Endothelial cell of umbilical vein (primary cell): Measurements from ENCODE around the gene ABCC4. TPM values are rescaled to one million over a fixed set of nuclear protein-coding genes. Genes with fewer than 3 reads are reported as not detected.

Experiments used
- BruUV-seq: library from RNA; stranded (reverse); fragments of 400-500 nt; replicated peaks from 2 replicates; lab custom pipeline; 2021; lab: Mats Ljungman, UMichigan
- CTCF ChIA-PET: fragments of 300-600, 350-600 bp; sonication (Branson Sonifier 250); formaldehyde crosslinking; loops from one replicate; lab custom pipeline; 2021; ENCODE audit warnings: antibody characterized with exemption, inconsistent platforms; lab: Charles Lee
- POLR2A ChIA-PET: fragments of 300-600, 350-600 bp; sonication (Branson Sonifier 250); formaldehyde crosslinking; loops from one replicate; lab custom pipeline; 2021; ENCODE audit warnings: antibody characterized with exemption, inconsistent platforms; lab: Charles Lee
- DNase-seq: peaks from one replicate; pipeline ENCODE4 v3.0.0-alpha.2; 2011; ENCODE audit warnings: low read depth, low spot score
- FAIRE-seq: peaks from 2 replicates; lab custom pipeline; 2011; peaks lifted over from hg19 to GRCh38; lab: Jason Lieb, UNC
- H2AFZ ChIP-seq: 2 replicates; pipeline ENCODE4 v1.6.0; 2012; ENCODE audit warnings: low read depth, low read length, control low read depth, inconsistent platforms
- H3K27ac ChIP-seq: 2 replicates; pipeline ENCODE4 v1.5.1; 2011; ENCODE audit warnings: low read depth, mild to moderate bottlenecking, control low read depth, low read length, moderate library complexity; ENCODE audit not compliant: insufficient read depth
- H3K27me3 ChIP-seq, 2 experiments: 2 replicates each; pipeline versions ENCODE4 v1.6.0 to v1.6.1; 2011; ENCODE audit warnings: low read length in 2 of 2, mixed read lengths in 1 of 2; ENCODE audit not compliant: control insufficient read depth in 2 of 2, insufficient read depth in 2 of 2
- H3K36me3 ChIP-seq, 2 experiments: 2 replicates in 1 of 2; 3 replicates in 1 of 2; pipeline ENCODE4 v1.5.1; 2011; ENCODE audit warnings: low read length in 2 of 2, mild to moderate bottlenecking in 1 of 2, moderate library complexity in 1 of 2; ENCODE audit not compliant: control insufficient read depth in 2 of 2, insufficient read depth in 2 of 2; ENCODE audit errors: extremely low read depth in 1 of 2
- H3K4me1 ChIP-seq: 3 replicates; pipeline ENCODE4 v1.5.1; 2011; ENCODE audit warnings: mild to moderate bottlenecking, low read length; ENCODE audit not compliant: control insufficient read depth, insufficient read depth; ENCODE audit errors: extremely low read depth
- H3K4me2 ChIP-seq: 2 replicates; pipeline ENCODE4 v1.6.1; 2011; ENCODE audit warnings: low read length, control low read depth, mixed read lengths; ENCODE audit not compliant: insufficient read depth
- H3K4me3 ChIP-seq, 3 experiments: fragments of 200-600 bp in 1 of 3; sonication (generic), shearing (Covaris generic) in 1 of 3; replicated peaks in 1 of 3; 2 replicates each; pipeline ENCODE4 v1.5.1; 2011 to 2016; ENCODE audit warnings: control low read depth in 3 of 3, low read length in 3 of 3, mild to moderate bottlenecking in 2 of 3, inconsistent platforms in 1 of 3, low read depth in 1 of 3, moderate library complexity in 1 of 3; ENCODE audit not compliant: insufficient read depth in 1 of 3
- H3K79me2 ChIP-seq: 2 replicates; pipeline ENCODE4 v1.6.0; 2012; ENCODE audit warnings: low read length, inconsistent platforms; ENCODE audit not compliant: control insufficient read depth, insufficient read depth
- H3K9ac ChIP-seq: replicated peaks from 2 replicates; pipeline ENCODE3; 2011; ENCODE audit warnings: low read length, control low read depth; ENCODE audit not compliant: insufficient read depth; ENCODE audit errors: extremely low read depth
- H3K9me1 ChIP-seq: replicated peaks from 3 replicates; pipeline ENCODE4 v1.6.0; 2011; ENCODE audit warnings: mild to moderate bottlenecking, low read length; ENCODE audit not compliant: control insufficient read depth, insufficient read depth; ENCODE audit errors: extremely low read depth
- H3K9me3 ChIP-seq: replicated peaks from 2 replicates; pipeline ENCODE4 v1.5.1; 2012; ENCODE audit warnings: low read length, inconsistent platforms; ENCODE audit not compliant: control insufficient read depth, insufficient read depth
- H4K20me1 ChIP-seq: replicated peaks from 2 replicates; pipeline ENCODE3; 2011; ENCODE audit warnings: mild to moderate bottlenecking, low read length; ENCODE audit not compliant: control insufficient read depth, insufficient read depth; ENCODE audit errors: extremely low read depth
- CTCF ChIP-seq, 2 donors: IDR thresholded peaks; 1 replicate in 1 of 2; 2 replicates in 1 of 2; pipeline ENCODE4 v1.5.1; 2011; ENCODE audit warnings: low read length in 2 of 2, mild to moderate bottlenecking in 2 of 2, moderate library complexity in 2 of 2, control low read depth in 1 of 2, inconsistent platforms in 1 of 2, low read depth in 1 of 2; ENCODE audit not compliant: insufficient read depth in 1 of 2; ENCODE audit errors: extremely low read depth in 1 of 2
- EZH2 ChIP-seq: IDR thresholded peaks from 2 replicates; pipeline ENCODE4 v1.6.1; 2012; ENCODE audit warnings: borderline replicate concordance, low read depth, mild to moderate bottlenecking, moderate library complexity, low read length, inconsistent platforms; ENCODE audit not compliant: severe bottlenecking
- FOS ChIP-seq: IDR thresholded peaks from 2 replicates; pipeline ENCODE4 v1.6.1; 2011; ENCODE audit warnings: mild to moderate bottlenecking, low read length, moderate library complexity, borderline replicate concordance; ENCODE audit not compliant: insufficient read depth
- GATA2 ChIP-seq: IDR thresholded peaks from 2 replicates; pipeline ENCODE4 v1.7.0; 2011; ENCODE audit warnings: low read depth, mild to moderate bottlenecking, moderate library complexity, mixed read lengths, low read length; ENCODE audit not compliant: insufficient read length, insufficient read depth
- JUN ChIP-seq: IDR thresholded peaks from 2 replicates; pipeline ENCODE4 v1.6.1; 2011; ENCODE audit warnings: borderline replicate concordance, low read depth; ENCODE audit not compliant: insufficient read length, insufficient read depth
- MAX ChIP-seq: IDR thresholded peaks from 2 replicates; pipeline ENCODE4 v1.6.1; 2011; ENCODE audit not compliant: insufficient read depth, insufficient read length
- MYC ChIP-seq: IDR thresholded peaks from one replicate; pipeline ENCODE4 v1.6.1; 2011; ENCODE audit warnings: mild to moderate bottlenecking, low read depth, low read length
- POLR2A ChIP-seq: IDR thresholded peaks from 2 replicates; pipeline ENCODE4 v1.6.1; 2012; ENCODE audit warnings: low read depth, mild to moderate bottlenecking, control low read depth, low read length
- POLR2AphosphoS5 ChIP-seq: IDR thresholded peaks from 2 replicates; pipeline ENCODE4 v1.6.1; 2012; ENCODE audit warnings: low read depth, mild to moderate bottlenecking, control low read depth, low read length, moderate library complexity; ENCODE audit not compliant: insufficient read depth
- dilution Hi-C: fragments of 300-500 bp; cut with MboI; formaldehyde crosslinking; loops from one replicate; pipeline ENCODE4 v1.15.0; 2019; ENCODE audit warnings: low sequenced_read_pairs; ENCODE audit not compliant: extremely low pct_ligation_motif_present
- intact Hi-C: fragments of 100-400 bp; cut with micrococcal nuclease; formaldehyde crosslinking; loops from one replicate; pipeline ENCODE4 v1.10.0; 2022
- polyA plus RNA-seq, 4 experiments: library from polyadenylated mRNA; depleted of rRNA in 3 of 4; stranded (reverse) in 3 of 4; unstranded in 1 of 4; fragments of >200 nt; gene quantifications; 2 replicates each; pipeline versions ENCODE4 v1.2.1 to v1.2.3, GENCODE V29; 2011 to 2012; ENCODE audit warnings: missing spikeins in 1 of 4
- total RNA-seq: library from RNA; stranded (reverse); gene quantifications from 2 replicates; pipeline ENCODE4 v1.2.3, GENCODE V29; 2021

Gene ABCC4
- total and polyA plus RNA-seq, 2 donors (not counting 3 experiments of a cell fraction or from before 2014, with no cell fraction given) = 9.2 to 15.9 TPM

GRCh38 chr13:95145587-95145986 is 155.7 kb downstream of the ABCC4 start:
- TF ChIP-seq MYC (no peak), EZH2 (no peak), POLR2A (no peak), JUN (no peak), FOS (no peak), CTCF (IDR thresholded peaks at IDR 0.05; ENCODE audit: extremely low read depth in 1 of 2, insufficient read depth in 1 of 2, low read depth in 1 of 2, low read length in 2 of 2) (no peak), POLR2AphosphoS5 (no peak), GATA2 (no peak), MAX (no peak)
- ChIA-PET POLR2A (no interaction called here), CTCF (no interaction called here)
- no TSS peak for BruUV-seq
- Histone ChIP-seq H3K9me1 (no peaks in the 10 kb centered on the region), H3K4me3 (no peak overlapping the region), H3K27me3 (no peaks in the 10 kb centered on the region), H3K4me1 (no peaks in the 10 kb centered on the region), H3K9me3 (no peaks in the 10 kb centered on the region), H3K27ac (no peak overlapping the region), H3K79me2 (no peaks in the 10 kb centered on the region), H3K4me2 (no peak overlapping the region), H4K20me1 (no peaks in the 10 kb centered on the region), H3K9ac (no peak overlapping the region), H3K36me3 (no peaks in the 10 kb centered on the region), H2AFZ (no peak overlapping the region)
- dilution Hi-C loops (no loop called here), intact Hi-C loops (no loop called here)
- FAIRE-seq = no peak
- DNase-seq = no peak
